H1 (cell line): ENCODE results near the gene OMP. TPM values are rescaled to one million over a fixed set of nuclear protein-coding genes. Genes with fewer than 3 reads are reported as not detected.

Experiments
- CBX5 ChIP-seq: fragments of 300-800, 300-1000 bp; sonication (generic); IDR thresholded peaks from 2 replicates; pipeline ENCODE4 v1.7.1; 2016; ENCODE audit warnings: antibody characterized with exemption, low read length, low read depth
- CEBPB ChIP-seq: IDR thresholded peaks from 2 replicates; pipeline ENCODE4 v1.6.1; 2012; ENCODE audit warnings: low read depth, low read length
- CHD7 ChIP-seq: fragments of 300-600 bp; sonication (generic); IDR thresholded peaks from 2 replicates; pipeline ENCODE4 v1.7.1; 2012; ENCODE audit warnings: low read length, moderate library complexity, mild to moderate bottlenecking, inconsistent platforms; ENCODE audit not compliant: insufficient replicate concordance
- EGR1 ChIP-seq: IDR thresholded peaks from 2 replicates; pipeline ENCODE4 v1.6.1; 2011; ENCODE audit warnings: low read depth, low read length, borderline replicate concordance
- HDAC2 ChIP-seq, 2 experiments: fragments of 300-600 bp in 1 of 2; sonication (generic) in 1 of 2; IDR thresholded peaks; 2 replicates each; pipeline ENCODE4 v1.6.1; 2011 to 2012; ENCODE audit warnings: low read depth in 2 of 2, low read length in 2 of 2, mild to moderate bottlenecking in 2 of 2, moderate library complexity in 2 of 2, borderline replicate concordance in 1 of 2, inconsistent platforms in 1 of 2
- JUN ChIP-seq: IDR thresholded peaks from 2 replicates; pipeline ENCODE4 v1.6.1; 2011; ENCODE audit warnings: low read depth, mild to moderate bottlenecking, improper control_type of control experiment, low read length
- KDM4A ChIP-seq: IDR thresholded peaks from one replicate; pipeline ENCODE4 v1.7.1; 2012; ENCODE audit warnings: low read depth, mild to moderate bottlenecking, moderate library complexity, low read length, inconsistent platforms; ENCODE audit not compliant: severe bottlenecking
- RXRA ChIP-seq: IDR thresholded peaks from 2 replicates; pipeline ENCODE4 v1.6.1; 2011; ENCODE audit warnings: low read depth, mild to moderate bottlenecking, low read length, moderate library complexity; ENCODE audit not compliant: insufficient read depth
- SP2 ChIP-seq: IDR thresholded peaks from 2 replicates; pipeline ENCODE4 v1.6.1; 2012; ENCODE audit warnings: mild to moderate bottlenecking, low read length, inconsistent platforms
- YY1 ChIP-seq: IDR thresholded peaks from 2 replicates; pipeline ENCODE4 v1.6.1; 2011; ENCODE audit warnings: low read depth, mild to moderate bottlenecking, low read length
- polyA plus RNA-seq, 7 experiments: library from polyadenylated mRNA; depleted of rRNA in 3 of 7; stranded (reverse) in 5 of 7; unstranded in 2 of 7; fragments of >200 nt in 5 of 7; fragments of 200-250 nt in 2 of 7; gene quantifications; 1 replicate in 5 of 7; 2 replicates in 1 of 7; 4 replicates in 1 of 7; pipeline versions ENCODE4 v1.2.1 to v1.2.3, GENCODE V29; 2011 to 2013; ENCODE audit warnings: missing spikeins in 2 of 7, mixed read lengths in 2 of 7
- total RNA-seq: library from RNA; stranded (reverse); fragmentation: NEBNext Ultra II Directional; extraction: Animal tissue kit (Norgen Biotek cat#: 25700); gene quantifications from 2 replicates; pipeline ENCODE4 v1.2.1, GENCODE V29; 2021
- TF ChIP-seq, protein P1 (sequence below): IDR thresholded peaks from 2 replicates; pipeline ENCODE4 v1.6.1; 2011; ENCODE audit warnings: low read depth, mild to moderate bottlenecking, low read length; ENCODE audit not compliant: insufficient read depth

The OMP gene
- total and polyA plus RNA-seq, 2 of the 8 experiments (the other 6 are each of a cell fraction or from before 2014, with no cell fraction given): not detected

DNA sequence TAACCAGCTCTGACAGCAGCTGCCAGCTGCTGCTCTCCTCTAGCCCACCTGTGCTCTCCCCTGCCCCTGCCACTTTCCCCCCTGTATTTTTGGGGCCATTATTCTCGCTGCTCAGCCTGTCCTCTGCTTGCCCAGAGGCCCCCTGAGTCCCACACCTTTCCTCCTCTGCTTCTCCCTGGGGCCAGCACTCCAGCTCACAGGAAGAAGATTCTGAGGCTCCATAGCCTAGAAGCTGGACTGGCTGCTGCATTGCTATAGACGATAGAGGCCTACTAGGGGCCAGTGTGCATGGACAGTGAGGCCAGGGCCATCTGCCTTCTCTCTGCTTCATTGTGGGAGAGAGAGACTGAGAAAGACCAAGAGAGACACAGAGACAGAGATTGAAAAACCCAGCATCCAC, 679 bp downstream of the OMP start (continued):
- TF ChIP-seq CHD7: no peak
- no peak for TF ChIP-seq HDAC2 (IDR thresholded peaks at IDR 0.05; ENCODE audit: borderline replicate concordance in 1 of 2, low read depth in 2 of 2, low read length in 2 of 2)
- TF ChIP-seq KDM4A: no peak
- no peak for TF ChIP-seq CEBPB
- TF ChIP-seq SP2: no peak
- TF ChIP-seq YY1: no peak
- no peak for TF ChIP-seq JUN
- no peak for TF ChIP-seq CBX5
- no peak for TF ChIP-seq RXRA
- TF ChIP-seq EGR1: no peak
- TF ChIP-seq, protein P1, sequence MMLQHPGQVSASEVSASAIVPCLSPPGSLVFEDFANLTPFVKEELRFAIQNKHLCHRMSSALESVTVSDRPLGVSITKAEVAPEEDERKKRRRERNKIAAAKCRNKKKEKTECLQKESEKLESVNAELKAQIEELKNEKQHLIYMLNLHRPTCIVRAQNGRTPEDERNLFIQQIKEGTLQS: no peak
